ENCODE data around the gene OLR1.
"Not testable (repeated sequence)": the region's sequence is repeated elsewhere in the genome, so short reads cannot be mapped to it uniquely, and the experiment has no call there.

The OLR1 gene

GRCh38 chr12:10171973-10172728 lies at the start of gene OLR1:
TSS of gene OLR1 (minus strand) at chr12:10172132. CDS start at chr12:10172077, 55 bp downstream.
- DNase-seq (ENCODE audit: low read depth): no peak

DNA sequence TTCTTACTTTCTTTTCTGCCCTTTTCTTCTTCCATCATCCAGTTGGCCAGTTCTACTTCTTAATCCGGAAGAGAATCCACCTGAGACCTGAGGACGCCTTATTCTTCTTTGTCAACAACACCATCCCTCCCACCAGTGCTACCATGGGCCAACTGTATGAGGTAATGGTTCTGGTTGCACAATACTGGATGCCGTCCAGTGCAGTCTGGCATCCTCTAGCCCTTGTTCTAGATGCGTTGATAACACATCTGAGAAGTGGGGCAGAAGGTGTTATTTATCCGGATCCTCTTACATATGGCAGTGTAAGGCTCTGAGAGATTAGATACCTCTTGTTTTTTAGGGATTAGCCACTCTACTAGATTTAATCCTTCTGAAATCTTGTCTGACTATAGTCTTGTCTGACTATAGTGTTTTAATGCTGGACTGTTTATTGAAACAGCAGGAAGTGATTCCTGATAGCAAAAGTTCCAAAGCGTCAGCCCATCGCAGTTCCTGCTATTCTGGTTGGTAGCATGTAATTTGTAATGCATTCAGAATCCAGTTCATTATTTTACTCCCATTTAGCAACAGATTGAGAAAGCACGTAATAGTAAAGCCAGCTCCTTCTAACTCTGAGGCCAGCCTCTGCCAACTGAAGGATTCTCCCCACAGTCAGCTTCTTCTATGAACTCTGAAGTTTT lies 48.6 kb upstream of the OLR1 start:
- no peak for DNase-seq (ENCODE audit: low read depth)

DNA sequence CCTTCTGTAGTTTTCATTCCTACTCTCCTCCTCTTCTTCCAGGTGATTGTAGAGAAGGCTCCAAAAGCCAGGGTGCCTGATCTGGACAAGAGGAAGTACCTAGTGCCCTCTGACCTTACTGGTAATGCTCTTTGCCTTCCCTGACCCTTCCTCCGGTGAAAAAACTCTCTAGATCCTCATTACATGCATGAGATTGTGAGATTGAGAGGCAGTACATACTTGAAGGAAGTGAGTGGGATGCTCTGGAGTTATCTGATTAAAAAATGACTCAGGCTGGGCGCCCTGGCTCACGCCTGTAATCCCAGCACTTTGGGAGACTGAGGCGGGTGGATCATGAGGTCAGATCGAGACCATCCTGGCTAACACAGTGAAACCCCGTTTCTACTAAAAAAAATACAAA lies 46.1 kb upstream of the OLR1 start:
- DNase-seq (ENCODE audit: low read depth): no peak

DNA sequence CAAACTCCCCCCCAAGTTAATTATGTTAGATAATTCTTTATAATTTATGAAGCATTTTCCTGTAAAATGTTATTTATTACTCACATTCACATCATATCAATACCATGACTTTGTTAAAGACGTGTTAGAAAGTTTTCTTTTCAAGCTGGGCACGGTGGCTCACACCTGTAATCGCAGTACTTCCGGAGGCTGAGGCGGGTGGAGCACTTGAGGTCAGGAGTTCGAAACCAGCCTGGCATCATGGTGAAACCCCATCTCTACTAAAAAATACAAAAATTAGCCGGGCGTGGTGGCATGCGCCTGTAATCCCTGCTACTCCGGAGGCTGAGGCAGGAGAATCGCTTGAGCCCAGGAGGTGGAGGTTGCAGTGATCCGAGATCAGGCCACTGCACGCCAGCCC lies 44.0 kb upstream of the OLR1 start:
- DNase-seq (ENCODE audit: low read depth): not testable (repeated sequence)

DNA sequence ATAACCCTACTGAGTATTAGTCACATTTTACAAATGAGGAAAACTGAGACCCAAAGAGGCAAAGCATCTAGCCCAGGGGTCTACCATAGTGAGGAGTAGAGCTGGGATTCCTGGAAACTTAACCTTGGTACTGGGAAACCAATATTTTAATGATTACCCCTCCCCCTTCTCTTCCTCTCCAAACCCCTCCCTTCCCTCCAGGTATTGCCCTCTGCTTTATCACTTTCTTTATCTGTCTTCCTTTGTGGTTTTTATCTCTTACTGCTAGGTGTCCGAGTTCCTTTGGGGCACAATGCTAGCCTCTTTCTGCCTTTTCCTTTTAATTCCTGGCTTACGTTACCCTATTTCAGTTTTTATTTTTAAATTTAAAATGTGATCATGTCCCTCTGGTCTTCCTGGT lies 43.5 kb upstream of the OLR1 start:
- no peak for DNase-seq (ENCODE audit: low read depth)

GRCh38 chr12:10214895-10215267 lies 42.9 kb upstream of the OLR1 start:
- no peak for DNase-seq (ENCODE audit: low read depth)

GRCh38 chr12:10214136-10214894 lies 42.4 kb upstream of the OLR1 start:
- no peak for DNase-seq (ENCODE audit: low read depth)

GRCh38 chr12:10213168-10214135 lies 41.5 kb upstream of the OLR1 start:
- DNase-seq (ENCODE audit: low read depth): peak; percentile 74

DNA sequence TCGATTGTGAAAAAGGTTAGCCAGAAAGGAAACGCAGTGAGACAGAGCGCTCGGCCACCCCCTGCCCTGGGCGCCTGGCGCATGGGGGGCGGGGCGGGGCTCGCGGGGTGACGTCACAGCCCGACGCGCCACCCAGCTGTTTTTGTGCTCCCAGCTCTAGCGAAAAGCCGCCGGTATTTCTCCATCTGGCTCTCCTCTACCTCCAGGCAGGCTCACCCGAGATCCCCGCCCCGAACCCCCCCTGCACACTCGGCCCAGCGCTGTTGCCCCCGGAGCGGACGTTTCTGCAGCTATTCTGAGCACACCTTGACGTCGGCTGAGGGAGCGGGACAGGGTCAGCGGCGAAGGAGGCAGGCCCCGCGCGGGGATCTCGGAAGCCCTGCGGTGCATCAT lies 40.8 kb upstream of the OLR1 start, which contains the start of gene GABARAPL1:
Gene GABARAPL1 (plus strand): TSS at position 139 of the 393 bp plus-strand sequence. CDS start 253 bp downstream, at position 392.
- peak; percentile 70 for DNase-seq (ENCODE audit: low read depth)

DNA sequence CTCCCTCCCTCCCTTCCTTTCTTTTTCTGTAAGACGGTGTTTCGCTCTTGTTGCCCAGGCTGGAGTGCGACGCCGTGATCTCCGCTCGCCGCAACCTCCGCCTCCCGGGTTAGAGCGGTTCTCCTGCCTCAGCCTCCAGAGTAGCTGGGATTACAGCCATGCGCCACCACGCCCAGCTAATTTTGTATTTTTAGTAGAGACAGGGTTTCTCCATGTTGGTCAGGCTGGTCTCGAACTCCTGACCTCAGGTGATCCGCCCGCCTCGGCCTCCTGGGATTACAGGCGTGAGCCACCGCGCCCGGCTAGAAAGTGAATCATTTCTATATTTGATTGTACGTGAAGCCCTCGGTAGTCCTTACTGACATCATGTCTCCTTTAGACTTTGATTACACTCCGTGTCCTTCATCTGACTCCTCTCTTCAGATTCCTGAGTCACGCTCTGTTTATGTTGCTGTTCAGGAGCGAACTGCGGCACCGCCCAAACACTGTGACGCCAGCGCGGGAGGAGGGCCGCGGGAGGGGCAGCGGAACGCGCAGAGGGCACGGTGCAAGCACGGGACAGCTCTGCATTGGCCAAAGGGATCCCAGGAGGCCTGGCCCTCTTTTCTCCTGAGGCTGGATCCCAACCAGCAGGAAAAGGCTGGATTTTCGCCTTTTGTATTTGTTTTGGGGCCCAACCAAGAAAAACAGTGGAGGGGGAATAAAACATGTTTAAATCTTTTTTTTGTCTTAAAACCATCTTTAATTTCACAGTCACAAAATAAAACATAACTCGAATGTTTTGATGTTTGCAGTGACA lies 40.2 kb upstream of the OLR1 start:
- peak; percentile 76 for DNase-seq (ENCODE audit: low read depth)

DNA sequence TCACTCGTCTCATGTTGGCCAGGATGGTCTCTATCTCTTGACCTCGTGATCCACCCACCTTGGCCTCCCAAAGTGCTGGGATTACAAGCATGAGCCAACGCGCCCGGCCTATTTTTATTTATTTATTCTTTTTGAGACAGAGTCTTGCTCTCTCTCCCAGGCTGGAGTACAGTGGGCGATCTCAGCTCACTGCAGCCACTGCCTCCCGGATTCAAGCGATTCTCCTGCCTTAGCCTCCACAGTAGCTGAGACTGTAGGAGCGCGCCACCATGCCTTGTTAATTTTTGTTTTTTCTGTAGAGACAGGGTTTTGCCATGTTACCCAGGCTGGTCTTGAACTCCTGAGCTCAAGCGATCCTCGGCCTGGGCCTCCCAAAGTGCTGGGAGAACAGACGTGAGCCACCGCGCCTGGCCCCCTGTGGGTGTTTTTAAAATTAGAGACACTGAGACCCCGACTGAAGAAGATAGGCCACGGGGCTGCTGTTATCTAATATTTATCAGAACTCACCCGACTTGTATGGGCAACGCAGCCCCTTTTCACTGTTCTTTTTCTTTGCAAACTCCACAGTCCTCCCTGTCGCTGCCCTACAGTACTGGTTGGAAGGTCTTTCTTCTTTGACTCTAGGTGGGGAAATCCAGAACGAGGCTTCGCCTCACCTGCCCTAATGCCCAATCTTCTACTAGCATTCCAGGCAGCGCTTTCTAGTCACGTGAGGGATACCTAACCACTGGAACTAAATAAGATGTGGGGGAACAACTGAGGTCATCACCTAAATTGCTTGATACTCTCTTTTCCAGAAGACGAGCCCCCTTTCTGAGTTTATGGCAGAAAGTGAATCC lies 39.4 kb upstream of the OLR1 start:
- DNase-seq (ENCODE audit: low read depth): no peak

- DNase-seq (ENCODE audit: low read depth): no peak
These were observed 38.3 kb upstream of the OLR1 start for GRCh38 chr12:10210225-10210624.

DNA sequence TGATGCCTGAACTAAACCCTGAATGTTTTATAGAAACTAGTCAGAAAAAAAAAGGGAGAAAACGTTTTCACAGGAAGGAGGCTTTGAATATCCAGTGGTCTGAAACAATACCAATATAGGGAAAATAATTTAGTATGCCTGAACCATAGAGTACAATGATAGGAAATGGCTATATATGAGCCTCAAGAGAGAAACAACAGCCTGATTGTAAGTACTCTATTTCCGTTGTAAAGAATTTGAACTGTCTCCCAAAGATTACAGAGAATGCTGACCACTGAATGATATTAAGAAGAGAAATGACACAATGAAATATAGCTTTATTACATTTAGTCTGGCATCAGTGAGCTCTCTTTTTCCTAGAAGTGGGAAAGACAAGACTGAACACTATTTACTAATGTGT lies 35.2 kb upstream of the OLR1 start:
- no peak for DNase-seq (ENCODE audit: low read depth)

DNA sequence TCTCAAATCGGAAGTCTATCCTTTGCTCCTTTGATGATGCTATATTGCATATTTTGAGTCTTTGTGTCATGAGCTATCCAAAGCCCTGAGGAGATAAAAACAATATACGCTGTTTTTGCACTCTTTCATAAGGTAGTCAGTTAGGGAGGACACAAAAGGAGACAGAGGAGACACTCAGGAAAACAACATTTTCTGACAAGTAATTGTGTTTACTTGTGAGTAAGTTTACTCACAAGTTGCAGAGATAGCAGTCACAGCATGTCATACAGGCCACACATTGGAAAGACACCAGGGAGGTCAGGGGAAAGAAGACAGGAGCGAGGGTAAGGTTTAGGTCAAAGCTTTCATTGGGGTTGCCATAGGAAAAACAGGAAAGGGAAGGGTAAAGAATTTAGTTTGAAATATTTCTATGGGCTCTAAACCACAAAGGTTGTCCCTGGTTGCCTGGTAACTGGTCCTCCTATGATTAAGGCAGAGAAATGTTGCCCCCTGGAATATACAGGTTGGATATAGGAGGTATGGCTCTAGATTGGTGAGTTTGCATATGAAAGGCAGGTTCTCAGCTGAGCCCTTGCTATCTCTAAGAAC lies 33.4 kb upstream of the OLR1 start:
- no peak for DNase-seq (ENCODE audit: low read depth)

- not testable (repeated sequence) for DNase-seq (ENCODE audit: low read depth)
These were observed 32.6 kb upstream of the OLR1 start for GRCh38 chr12:10204495-10204894.

DNA sequence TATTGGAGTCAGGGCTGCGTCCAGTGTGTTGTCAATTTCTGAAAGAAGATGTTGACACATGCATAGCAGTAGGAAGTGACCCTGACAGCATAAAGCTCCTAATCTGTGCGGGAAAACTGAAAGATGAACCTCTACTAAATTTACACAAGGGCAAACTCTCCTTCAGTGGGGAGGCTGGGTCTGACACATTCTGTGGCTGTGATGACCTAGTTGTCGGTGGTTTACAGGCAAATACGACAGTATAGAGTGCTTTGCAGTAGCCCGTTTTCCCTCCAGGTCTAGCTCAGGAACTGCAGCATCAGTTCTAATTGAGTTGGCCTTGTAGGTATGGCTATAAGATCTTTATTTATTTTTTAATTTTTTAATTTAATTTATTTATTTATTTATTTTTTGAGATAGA lies 25.9 kb upstream of the OLR1 start:
- no peak for DNase-seq (ENCODE audit: low read depth)

DNA sequence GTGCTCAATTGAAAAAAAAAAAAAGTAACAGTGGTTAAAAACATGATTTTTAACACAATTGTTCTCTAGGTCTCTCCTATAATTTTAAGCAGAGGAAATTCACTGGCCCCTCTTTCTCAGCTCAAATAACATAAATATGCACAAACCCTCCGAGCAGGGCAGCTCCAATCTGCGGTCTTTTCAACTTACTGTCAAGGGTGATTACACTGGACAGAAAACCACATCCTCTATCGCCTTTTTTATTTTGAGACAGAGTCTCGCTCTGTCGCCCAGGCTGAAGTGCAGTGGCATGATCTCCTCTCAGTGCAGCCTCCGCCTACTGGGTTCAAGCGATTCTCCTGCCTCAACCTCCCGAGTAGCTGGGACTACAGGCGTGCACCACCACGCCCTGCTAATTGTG lies 24.3 kb upstream of the OLR1 start:
- no peak for DNase-seq (ENCODE audit: low read depth)

DNA sequence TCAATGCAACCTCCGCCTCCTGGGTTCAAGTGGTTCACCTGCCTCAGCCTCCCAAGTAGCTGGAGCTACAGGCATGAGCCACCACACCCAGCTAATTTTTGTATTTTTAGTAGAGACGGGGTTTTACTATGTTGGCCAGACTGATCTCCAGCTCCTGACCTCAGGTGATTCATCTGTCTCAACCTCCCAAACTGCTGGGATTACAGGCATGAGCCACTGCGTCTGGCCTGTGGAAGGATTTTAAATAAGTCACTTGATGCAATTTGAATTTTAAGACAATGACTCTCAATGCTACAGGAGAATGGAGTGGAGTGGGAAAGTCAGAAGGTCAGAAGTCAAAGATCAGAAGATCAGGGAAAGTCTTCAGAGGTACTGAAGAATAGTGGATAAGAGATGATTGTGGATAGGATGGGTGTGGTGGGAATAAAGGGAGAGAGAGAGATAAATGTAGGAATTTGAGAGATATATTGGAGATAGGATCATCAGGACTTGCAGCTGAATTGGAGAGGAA lies 22.3 kb upstream of the OLR1 start:
- DNase-seq (ENCODE audit: low read depth): no peak

- DNase-seq (ENCODE audit: low read depth): no peak
These were observed 19.9 kb upstream of the OLR1 start for GRCh38 chr12:10191865-10192264.

Measured in stimulated activated CD8-positive, alpha-beta memory T cell treated with anti-CD3 and anti-CD28 coated beads, Interleukin-12 subunit alpha, Interleukin-12 subunit beta, amount 100 ng/mL, for 4 hours (primary cell).